Mammary epithelial cell (primary cell): ENCODE results near the gene AURKAIP1.

ENCODE experiments used
- CTCF ChIP-seq, 2 donors: IDR thresholded peaks in 1 of 2; conservative IDR thresholded peaks in 1 of 2; 2 replicates each; pipeline ENCODE4 v1.5.1; 2011 to 2012; ENCODE audit warnings: inconsistent platforms in 2 of 2, low read length in 2 of 2, mild to moderate bottlenecking in 2 of 2, control low read depth in 1 of 2, low read depth in 1 of 2; ENCODE audit not compliant: insufficient read depth in 1 of 2; ENCODE audit errors: extremely low read depth in 1 of 2
- EZH2 ChIP-seq: IDR thresholded peaks from 2 replicates; pipeline ENCODE4 v1.6.1; 2012; ENCODE audit warnings: low read length, inconsistent platforms, borderline replicate concordance

GRCh38 chr1:1356796-1357401 is 18.1 kb downstream of the AURKAIP1 start:
- TF ChIP-seq CTCF (conservative IDR thresholded peaks at IDR 0.05 in 1 of 2, IDR thresholded peaks at IDR 0.05 in 1 of 2; ENCODE audit: extremely low read depth in 1 of 2, insufficient read depth in 1 of 2, low read depth in 1 of 2, low read length in 2 of 2): no peak
- TF ChIP-seq EZH2: no peak
